HepG2 (cell line): ENCODE data around the gene NFYC. TPM values are rescaled to one million over a fixed set of nuclear protein-coding genes. Genes with fewer than 3 reads are reported as not detected.

Experiments
- ATAC-seq: fragments of 200-7000 bp; cut with Tn5 transposase; 3 replicates; pipeline ENCODE4 v1.9.1; 2020; ENCODE audit warnings: mild to moderate bottlenecking, moderate library complexity
- BruUV-seq: library from RNA; stranded (reverse); fragments of 400-500 nt; replicated peaks from 2 replicates; lab custom pipeline; 2021; lab: Mats Ljungman, UMichigan
- CTCF ChIA-PET: fragments of 300-600 bp; formaldehyde crosslinking; extraction: SDS; loops from one replicate; lab custom pipeline; 2021; ENCODE audit warnings: low total read pairs, inconsistent platforms, low intra/inter-chr PET ratio; lab: Yijun Ruan, JAX
- POLR2A ChIA-PET: fragments of 350-600 bp; sonication (Branson Sonifier 250); formaldehyde crosslinking; loops from one replicate; lab custom pipeline; 2020; ENCODE audit warnings: antibody characterized with exemption, inconsistent platforms; lab: Yijun Ruan, JAX
- DNase-seq: peaks from one replicate; pipeline ENCODE4 v3.0.0-alpha.2; 2015; ENCODE audit warnings: low spot score
- FAIRE-seq: peaks from 3 replicates; lab custom pipeline; 2011; peaks lifted over from hg19 to GRCh38; lab: Jason Lieb, UNC
- H2AFZ ChIP-seq: one replicate; pipeline ENCODE4 v1.6.1; 2011; ENCODE audit warnings: low read length, inconsistent platforms
- H3K27ac ChIP-seq: fragments of 300-600 bp; 3 replicates; pipeline ENCODE4 v1.8.0; 2011; ENCODE audit warnings: mixed run types, mild to moderate bottlenecking, mixed read lengths, low read length, inconsistent platforms; ENCODE audit not compliant: insufficient read depth; ENCODE audit errors: extremely low read length
- H3K27me3 ChIP-seq, 2 experiments: fragments of 200-600 bp in 1 of 2; 2 replicates in 1 of 2; 3 replicates in 1 of 2; pipeline versions ENCODE4 v1.6.0 to v1.8.0; 2011; ENCODE audit warnings: low read length in 2 of 2, mild to moderate bottlenecking in 2 of 2, moderate library complexity in 2 of 2, inconsistent platforms in 1 of 2; ENCODE audit not compliant: insufficient read depth in 2 of 2, control insufficient read depth in 1 of 2
- H3K36me3 ChIP-seq, 2 experiments: fragments of 200-600 bp in 1 of 2; replicated peaks in 1 of 2; 2 replicates in 1 of 2; 3 replicates in 1 of 2; pipeline versions ENCODE4 v1.5.1 to v1.8.0; 2011; ENCODE audit warnings: low read length in 2 of 2, inconsistent platforms in 1 of 2; ENCODE audit not compliant: insufficient read depth in 2 of 2, control insufficient read depth in 1 of 2
- H3K4me1 ChIP-seq: 2 replicates; pipeline ENCODE4 v1.5.1; 2012; ENCODE audit warnings: low read length, inconsistent platforms; ENCODE audit not compliant: insufficient read depth
- H3K4me2 ChIP-seq: 2 replicates; pipeline ENCODE4 v1.6.0; 2011; ENCODE audit warnings: low read depth, low read length, inconsistent platforms
- H3K4me3 ChIP-seq, 3 experiments: fragments of 200-600 bp in 1 of 3; sonication (generic), shearing (Covaris generic) in 1 of 3; replicated peaks in 1 of 3; 2 replicates each; pipeline ENCODE4 v1.5.1; 2011 to 2016; ENCODE audit warnings: low read length in 3 of 3, inconsistent platforms in 2 of 3, low read depth in 2 of 3, mild to moderate bottlenecking in 2 of 3, control low read depth in 1 of 3, mixed read lengths in 1 of 3; ENCODE audit not compliant: insufficient read depth in 1 of 3
- H3K79me2 ChIP-seq: one replicate; pipeline ENCODE4 v1.6.1; 2011; ENCODE audit warnings: low read length, inconsistent platforms; ENCODE audit not compliant: insufficient read depth
- H3K9ac ChIP-seq: 2 replicates; pipeline ENCODE4 v1.6.0; 2011; ENCODE audit warnings: mild to moderate bottlenecking, low read depth, low read length, inconsistent platforms; ENCODE audit not compliant: insufficient read depth
- H3K9me3 ChIP-seq: 2 replicates; pipeline ENCODE4 v1.5.1; 2012; ENCODE audit warnings: mild to moderate bottlenecking, low read length
- H4K20me1 ChIP-seq: 2 replicates; pipeline ENCODE4 v1.6.0; 2011; ENCODE audit warnings: inconsistent platforms, mild to moderate bottlenecking, low read length, moderate library complexity; ENCODE audit not compliant: insufficient read depth
- GLI4 ChIP-seq: sonication (generic); formaldehyde crosslinking; IDR thresholded peaks from 2 replicates; pipeline ENCODE4 v1.5.1; 2020; ENCODE audit warnings: missing genetic modification reagents, mild to moderate bottlenecking, moderate library complexity, borderline replicate concordance
- HNRNPK ChIP-seq: fragments of 200-400 bp; formaldehyde crosslinking; IDR thresholded peaks from 2 replicates; pipeline ENCODE4 v1.6.1; 2018; ENCODE audit warnings: low read length, low read depth, moderate library complexity, mild to moderate bottlenecking; ENCODE audit not compliant: poor library complexity, severe bottlenecking
- KDM5B ChIP-seq: sonication (generic); formaldehyde crosslinking; IDR thresholded peaks from 2 replicates; pipeline ENCODE4 v1.4.0; 2020; ENCODE audit warnings: missing genetic modification reagents, mild to moderate bottlenecking, borderline replicate concordance
- PAWR ChIP-seq: sonication (generic); formaldehyde crosslinking; IDR thresholded peaks from 2 replicates; pipeline ENCODE4 v1.4.0; 2020; ENCODE audit warnings: missing genetic modification reagents, mild to moderate bottlenecking, borderline replicate concordance
- POLR2AphosphoS5 ChIP-seq: IDR thresholded peaks from 2 replicates; pipeline ENCODE4 v1.6.1; 2012; ENCODE audit warnings: low read depth, low read length
- PRDM15 ChIP-seq: sonication (generic); formaldehyde crosslinking; IDR thresholded peaks from 2 replicates; pipeline ENCODE4 v1.4.0; 2020; ENCODE audit warnings: missing genetic modification reagents
- SRSF4 ChIP-seq: fragments of 200-400 bp; formaldehyde crosslinking; IDR thresholded peaks from one replicate; pipeline ENCODE4 v1.6.1; 2018; ENCODE audit warnings: mild to moderate bottlenecking, low read depth, low read length, moderate library complexity; ENCODE audit not compliant: poor library complexity, severe bottlenecking
- ZBED4 ChIP-seq: sonication (generic); formaldehyde crosslinking; IDR thresholded peaks from 2 replicates; pipeline ENCODE4 v1.4.0; 2020; ENCODE audit warnings: missing genetic modification reagents, borderline replicate concordance
- ZFP41 ChIP-seq: sonication (generic); formaldehyde crosslinking; IDR thresholded peaks from 2 replicates; pipeline ENCODE4 v1.4.0; 2020; ENCODE audit warnings: mild to moderate bottlenecking, missing genetic modification reagents, borderline replicate concordance
- ZNF205 ChIP-seq: IDR thresholded peaks from 2 replicates; pipeline ENCODE4 v1.6.1; 2018; ENCODE audit warnings: missing biosample characterization, missing genetic modification reagents
- ZNF234 ChIP-seq: sonication (generic); formaldehyde crosslinking; conservative IDR thresholded peaks from 2 replicates; pipeline ENCODE4 v1.5.1; 2020; ENCODE audit warnings: mild to moderate bottlenecking, missing genetic modification reagents
- ZNF331 ChIP-seq: sonication (generic); formaldehyde crosslinking; IDR thresholded peaks from 2 replicates; pipeline ENCODE4 v1.4.0; 2020; ENCODE audit warnings: missing genetic modification reagents
- ZNF337 ChIP-seq: sonication (generic); formaldehyde crosslinking; IDR thresholded peaks from 2 replicates; pipeline ENCODE4 v1.5.1; 2020; ENCODE audit warnings: missing genetic modification reagents, low read depth, mild to moderate bottlenecking, borderline replicate concordance
- ZNF431 ChIP-seq: sonication (generic); formaldehyde crosslinking; IDR thresholded peaks from 2 replicates; pipeline ENCODE4 v1.9.0; 2022; ENCODE audit warnings: missing genetic modification reagents, low read depth, mild to moderate bottlenecking, borderline replicate concordance
- ZNF558 ChIP-seq: sonication (generic); formaldehyde crosslinking; IDR thresholded peaks from 2 replicates; pipeline ENCODE4 v1.9.0; 2022; ENCODE audit warnings: mild to moderate bottlenecking, missing genetic modification reagents, borderline replicate concordance
- ZSCAN21 ChIP-seq: sonication (generic); formaldehyde crosslinking; IDR thresholded peaks from 2 replicates; pipeline ENCODE4 v1.8.0; 2022; ENCODE audit warnings: mild to moderate bottlenecking, missing genetic modification reagents, moderate library complexity, borderline replicate concordance
- WGBS: methylation state at CpG from one replicate; pipeline ENCODE4 v1.1.6; 2017; ENCODE audit warnings: low lambda C conversion rate; 5-methylcytosine and 5-hydroxymethylcytosine counted together
- in situ Hi-C: cut with HindIII; loops from 2 replicates; pipeline ENCODE4 v1.10.0; 2017; ENCODE audit warnings: low pct_unique_long_range_greater_than_20kb; ENCODE audit not compliant: extremely low pct_ligation_motif_present
- intact Hi-C: fragments of 100-400 bp; cut with micrococcal nuclease; formaldehyde crosslinking; loops from one replicate; pipeline ENCODE4 v1.10.0; 2022; ENCODE audit not compliant: unreplicated experiment
- polyA plus RNA-seq, 8 experiments: library from polyadenylated mRNA; depleted of rRNA in 3 of 8; stranded (reverse) in 7 of 8; unstranded in 1 of 8; fragments of >200 nt; fragmentation: Illumina TruSeq in 4 of 8; extraction: Trizol in 4 of 8; gene quantifications; 2 replicates each; pipeline versions ENCODE4 v1.2.1 to v1.2.3, GENCODE V29; 2011 to 2016; ENCODE audit warnings: low read depth in 4 of 8, missing spikeins in 1 of 8, mixed read lengths in 1 of 8; ENCODE audit not compliant: insufficient read depth in 1 of 8
- total RNA-seq, 5 experiments: library from RNA; depleted of rRNA; stranded (reverse); fragments of >200 nt; fragmentation: Illumina TruSeq; extraction: Trizol; gene quantifications; 2 replicates each; pipeline ENCODE4 v1.2.3, GENCODE V29; 2016; ENCODE audit warnings: low read depth in 1 of 5

The NFYC gene
- total and polyA plus RNA-seq, 2 of the 13 experiments (the other 11 are each of a cell fraction or from before 2014, with no cell fraction given): 33.9 to 73.7 TPM

GRCh38 chr1:40772146-40772955 lies 80.8 kb downstream of the NFYC start:
- FAIRE-seq: no peak
- no peaks in the 10 kb centered on the region for H3K27me3 ChIP-seq
- intact Hi-C loops: loop anchor here (5.0 kb wide), 1 partner anchor 75 kb away; no protein-coding TSS in a partner anchor
- no peaks in the 10 kb centered on the region for H3K79me2 ChIP-seq
- no peak overlapping the region for H3K27ac ChIP-seq
- H3K4me2 ChIP-seq: no peak overlapping the region
- ATAC-seq: no peak
- H3K36me3 ChIP-seq: peaks cover 23 to 46% of the 10 kb centered on the region in 2 experiments
- H3K9me3 ChIP-seq: no peaks in the 10 kb centered on the region
- ChIA-PET CTCF (no interaction called here), POLR2A (interaction anchor here (2.7 to 3.3 kb wide), 2 partner anchors 14 to 81 kb away, joined by 12 to 17 read pairs; partner anchors contain the start of gene NFYC)
- H3K4me1 ChIP-seq: peaks cover 19% of the 10 kb centered on the region
- H4K20me1 ChIP-seq: no peaks in the 10 kb centered on the region
- BruUV-seq: no TSS peak
- WGBS: 90% methylated on average over 2 of the region's 2 CpGs
- no peak overlapping the region for H3K4me3 ChIP-seq
- no peak overlapping the region for H2AFZ ChIP-seq
- no peak for DNase-seq
- H3K9ac ChIP-seq: no peak overlapping the region
- in situ Hi-C loops: no loop called here
- TF ChIP-seq ZNF234 (CRISPR knock-in tag): no peak
- TF ChIP-seq PRDM15: no peak
- no peak for TF ChIP-seq ZNF558 (CRISPR knock-in tag)
- TF ChIP-seq POLR2AphosphoS5: no peak
- TF ChIP-seq ZNF337 (CRISPR knock-in tag): no peak
- no peak for TF ChIP-seq GLI4
- no peak for TF ChIP-seq ZBED4 (CRISPR knock-in tag)
- TF ChIP-seq ZNF205 (CRISPR knock-in tag): no peak
- TF ChIP-seq HNRNPK: no peak
- TF ChIP-seq SRSF4: no peak
- TF ChIP-seq PAWR (CRISPR knock-in tag): no peak
- TF ChIP-seq KDM5B: no peak
- no peak for TF ChIP-seq ZNF431 (CRISPR knock-in tag)
- TF ChIP-seq ZSCAN21 (CRISPR knock-in tag): no peak
- no peak for TF ChIP-seq ZFP41 (CRISPR knock-in tag)
- TF ChIP-seq ZNF331: no peak
